ENCODE results near the gene TMEM201.

TMEM201 gene

GRCh38 chr1:9600861-9601834 is 12.4 kb downstream of the TMEM201 start:
- DNase-seq (ENCODE audit: low spot score) = no peak

GRCh38 chr1:9601942-9602793 is 13.5 kb downstream of the TMEM201 start:
- DNase-seq (ENCODE audit: low spot score) = no peak

- DNase-seq (ENCODE audit: low spot score) = no peak
These were observed 14.1 kb downstream of the TMEM201 start for GRCh38 chr1:9602794-9603167.

DNA sequence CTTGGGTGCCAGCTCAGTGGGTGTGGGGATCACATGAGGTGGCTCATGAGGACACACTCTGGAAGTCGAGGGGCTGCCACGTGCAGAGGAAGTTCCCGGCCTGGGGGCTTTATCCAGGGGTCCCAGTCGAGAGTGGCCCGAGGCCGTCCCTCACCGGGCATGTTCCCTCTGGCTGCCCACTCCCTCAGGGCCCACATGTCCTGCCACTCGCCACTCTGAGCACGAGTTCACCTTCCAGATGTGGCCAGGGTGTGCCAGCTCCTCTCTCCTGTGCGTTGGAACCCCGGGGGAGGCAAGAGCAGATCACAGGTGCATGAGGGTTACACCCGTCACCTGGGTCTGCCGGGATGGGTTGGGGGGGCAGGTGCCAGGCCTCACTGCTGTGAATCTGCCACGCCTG is 14.6 kb downstream of the TMEM201 start:
- DNase-seq (ENCODE audit: low spot score) = no peak

- no peak for DNase-seq (ENCODE audit: low spot score)
These were observed 15.3 kb downstream of the TMEM201 start for GRCh38 chr1:9603766-9604753.

- no peak for DNase-seq (ENCODE audit: low spot score)
These were observed 16.1 kb downstream of the TMEM201 start for GRCh38 chr1:9604836-9605235.

DNA sequence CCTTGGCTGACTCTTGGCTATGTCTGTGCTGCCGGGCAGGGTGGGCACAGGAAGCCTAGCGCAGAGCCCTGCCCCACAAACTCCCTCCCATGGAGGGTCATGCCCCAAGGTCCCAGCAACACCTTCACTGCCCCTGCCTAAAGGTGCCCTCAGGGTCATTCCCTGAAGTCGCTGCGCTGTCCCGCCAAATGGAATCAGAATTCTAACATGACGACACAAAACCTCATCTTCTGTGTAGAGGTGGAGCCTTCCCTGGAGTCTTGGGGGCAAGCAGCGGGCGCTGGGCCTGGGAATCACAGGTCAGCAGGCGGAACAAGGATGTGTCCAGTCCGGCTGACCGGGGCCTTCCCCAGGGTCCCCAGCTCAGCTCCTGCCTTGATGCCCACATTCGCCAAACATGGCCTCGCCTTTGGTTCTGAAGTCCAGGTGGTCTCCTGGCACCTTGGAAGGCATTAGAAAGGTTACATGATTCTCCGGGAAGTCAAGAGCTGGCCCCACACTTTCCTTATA is 17.3 kb downstream of the TMEM201 start:
- no peak for DNase-seq (ENCODE audit: low spot score)

GRCh38 chr1:9606458-9606857 is 17.7 kb downstream of the TMEM201 start:
- no peak for DNase-seq (ENCODE audit: low spot score)

DNA sequence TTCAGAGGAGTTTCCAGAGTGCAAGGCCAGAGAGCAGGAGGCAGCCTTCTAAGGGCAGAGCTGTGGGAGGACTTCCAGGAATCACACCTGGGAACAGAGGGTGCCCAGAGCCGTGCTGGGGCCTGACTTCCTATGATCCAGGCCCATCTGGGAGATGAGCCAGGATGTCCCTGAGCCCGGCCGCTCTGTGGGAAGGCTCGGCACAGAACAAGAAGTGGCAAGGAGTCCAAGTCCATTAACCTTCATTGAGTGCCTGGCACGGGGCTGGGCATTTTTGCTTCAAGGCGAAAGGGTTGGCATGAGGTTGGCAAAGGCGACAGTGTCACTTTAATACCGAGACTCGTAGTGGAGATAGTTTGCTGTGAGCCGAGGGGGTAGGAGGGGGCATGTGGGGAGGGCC is 18.2 kb downstream of the TMEM201 start:
- no peak for DNase-seq (ENCODE audit: low spot score)

- no peak for DNase-seq (ENCODE audit: low spot score)
These were observed 18.6 kb downstream of the TMEM201 start for GRCh38 chr1:9607352-9607751.

GRCh38 chr1:9609998-9610397 is 21.3 kb downstream of the TMEM201 start:
- no peak for DNase-seq (ENCODE audit: low spot score)

- no peak for DNase-seq (ENCODE audit: low spot score)
These were observed 21.8 kb downstream of the TMEM201 start for GRCh38 chr1:9610548-9610947.

DNA sequence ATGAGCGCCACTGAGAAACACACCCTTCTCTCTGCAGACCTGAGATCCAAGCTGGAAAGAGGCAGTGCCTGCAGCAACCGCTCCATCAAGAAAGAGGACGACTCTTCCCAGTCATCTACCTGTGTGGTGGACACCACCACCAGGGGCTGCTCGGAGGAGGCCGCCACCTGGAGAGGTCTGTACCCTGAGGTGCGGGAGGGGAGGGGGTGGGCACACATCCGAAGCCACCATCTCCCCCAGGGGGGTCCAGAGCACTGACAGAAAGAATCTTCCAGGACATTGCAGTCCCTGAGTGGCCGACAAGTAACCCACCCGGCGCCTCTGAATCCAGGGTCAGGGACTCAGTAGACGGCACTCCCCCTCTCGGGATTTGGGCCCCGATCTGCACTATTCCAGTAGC is 23.0 kb downstream of the TMEM201 start:
- no peak for DNase-seq (ENCODE audit: low spot score)

DNA sequence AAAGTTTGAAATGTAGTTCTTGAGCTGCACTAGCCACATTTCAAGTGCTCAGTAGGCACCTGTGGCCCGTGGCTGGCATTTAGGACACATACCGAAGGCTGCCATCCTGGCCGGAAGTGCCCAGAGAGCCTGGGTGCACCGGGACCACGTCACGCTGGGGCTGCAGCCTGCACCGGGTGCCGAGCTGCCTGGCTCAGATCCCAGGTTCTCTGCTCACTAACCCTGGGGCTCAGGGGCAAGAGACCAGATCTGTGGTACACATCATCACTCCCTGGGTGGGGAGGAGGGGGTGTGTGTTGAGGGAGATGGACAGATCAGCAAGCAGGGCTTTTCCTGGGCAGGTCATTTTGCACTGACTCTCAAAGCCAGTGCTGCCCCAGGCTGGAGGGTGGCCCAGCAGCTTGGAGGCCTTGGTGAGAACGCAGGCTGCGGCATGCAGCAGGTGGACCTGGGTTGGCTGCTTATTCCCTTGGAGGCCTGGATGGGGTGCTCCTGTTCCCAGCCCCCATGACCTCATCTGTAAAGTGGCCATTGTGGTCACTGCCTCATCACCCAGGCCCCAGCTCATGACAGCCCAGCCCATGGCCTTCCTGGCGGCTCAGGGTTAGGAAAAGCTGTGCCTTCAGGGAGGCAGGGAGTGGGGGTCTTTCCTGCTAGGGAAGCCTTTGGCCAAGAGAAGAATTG is 23.6 kb downstream of the TMEM201 start:
- no peak for DNase-seq (ENCODE audit: low spot score)

- DNase-seq (ENCODE audit: low spot score) = no peak
These were observed 24.3 kb downstream of the TMEM201 start for GRCh38 chr1:9612871-9613624.

DNA sequence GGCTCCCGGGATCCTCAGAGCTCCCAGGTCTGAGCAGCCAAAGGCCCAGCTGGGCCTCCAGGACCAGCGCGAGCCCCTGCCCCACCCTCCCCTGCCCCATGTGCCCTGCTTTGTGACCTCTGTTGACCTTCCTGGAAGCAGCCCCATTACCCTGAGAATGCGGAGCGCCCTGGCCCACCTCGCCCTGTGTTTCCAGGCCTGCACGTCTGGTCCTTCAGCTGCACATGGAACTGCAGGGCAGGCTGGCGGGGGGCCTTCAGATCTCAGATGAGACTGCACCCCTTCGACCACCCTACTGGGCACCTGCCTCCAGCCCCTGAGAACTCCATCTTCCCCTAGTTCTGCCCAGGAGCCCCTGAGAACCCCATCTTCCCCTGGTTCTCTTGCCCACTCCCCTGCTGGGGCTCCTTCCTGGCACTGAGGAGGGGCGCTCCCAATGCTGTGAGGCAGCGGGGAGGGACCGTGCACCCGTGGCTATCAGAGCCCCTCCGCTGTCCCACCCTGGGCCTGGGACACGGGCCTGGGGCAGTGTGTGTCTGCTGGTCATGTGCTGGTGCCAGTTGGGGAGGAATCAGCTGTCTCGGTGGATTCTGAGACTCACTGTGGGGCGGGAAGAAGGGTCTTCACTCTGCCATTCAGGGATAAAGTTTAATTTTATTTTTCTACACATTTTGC is 25.1 kb downstream of the TMEM201 start:
- DNase-seq (ENCODE audit: low spot score) = no peak

GRCh38 chr1:9615316-9616063 is 26.8 kb downstream of the TMEM201 start:
- DNase-seq (ENCODE audit: low spot score) = peak; percentile 74

GRCh38 chr1:9618909-9619679 is 30.4 kb downstream of the TMEM201 start:
- no peak for DNase-seq (ENCODE audit: low spot score)
